ENCODE results near the gene KIAA0040. TPM values are rescaled to one million over a fixed set of nuclear protein-coding genes. Genes with fewer than 3 reads are reported as not detected.
A peak's percentile ranks its signal among the peaks of the same experiment; 100 is the strongest.

Gene KIAA0040
- total and polyA plus RNA-seq, 4 donors: 1.7 to 2.9 (median 2.2) TPM

GRCh38 chr1:175148068-175148467, 44.5 kb downstream of the KIAA0040 start:
- DNase-seq (ENCODE audit: low read depth in 4 of 6, low spot score in 6 of 6): no peak
- peaks cover 19% of the 10 kb centered on the region for H3K4me1 ChIP-seq (ENCODE audit: control insufficient read depth, insufficient read depth, low read length)
- 90% methylated on average over 2 of the region's 7 CpGs for WGBS (ENCODE audit: insufficient coverage)
- H3K9me3 ChIP-seq (ENCODE audit: control insufficient read depth, insufficient read depth, low read length): no peaks in the 10 kb centered on the region
- H3K27me3 ChIP-seq (ENCODE audit: control insufficient read depth, insufficient read depth, low read length): peaks cover 3% of the 10 kb centered on the region
- H3K4me3 ChIP-seq (ENCODE audit: low read depth, low read length): no peak overlapping the region
- no peaks in the 10 kb centered on the region for H3K36me3 ChIP-seq (ENCODE audit: control insufficient read depth, insufficient read depth, low read length)
- H3K27ac ChIP-seq (ENCODE audit: low read depth, low read length): no peak overlapping the region

GRCh38 chr1:175147569-175147968, 45.0 kb downstream of the KIAA0040 start:
- peaks cover 3% of the 10 kb centered on the region for H3K27me3 ChIP-seq (ENCODE audit: control insufficient read depth, insufficient read depth, low read length)
- no peaks in the 10 kb centered on the region for H3K9me3 ChIP-seq (ENCODE audit: control insufficient read depth, insufficient read depth, low read length)
- WGBS (ENCODE audit: insufficient coverage): 86% methylated on average over 1 of the region's 5 CpGs
- no peaks in the 10 kb centered on the region for H3K36me3 ChIP-seq (ENCODE audit: control insufficient read depth, insufficient read depth, low read length)
- H3K27ac ChIP-seq (ENCODE audit: low read depth, low read length): no peak overlapping the region
- H3K4me1 ChIP-seq (ENCODE audit: control insufficient read depth, insufficient read depth, low read length): peaks cover 19% of the 10 kb centered on the region
- no peak for DNase-seq (ENCODE audit: low read depth in 4 of 6, low spot score in 6 of 6)
- H3K4me3 ChIP-seq (ENCODE audit: low read depth, low read length): no peak overlapping the region

- DNase-seq (ENCODE audit: low read depth in 4 of 6, low spot score in 6 of 6): peak in 4 of 6 donors; percentile 39 to 95 (median 74)
- Histone ChIP-seq H3K27ac (ENCODE audit: low read depth, low read length) (no peak overlapping the region), H3K9me3 (ENCODE audit: control insufficient read depth, insufficient read depth, low read length) (no peaks in the 10 kb centered on the region), H3K36me3 (ENCODE audit: control insufficient read depth, insufficient read depth, low read length) (no peaks in the 10 kb centered on the region), H3K27me3 (ENCODE audit: control insufficient read depth, insufficient read depth, low read length) (no peaks in the 10 kb centered on the region), H3K4me1 (ENCODE audit: control insufficient read depth, insufficient read depth, low read length) (peaks cover 21% of the 10 kb centered on the region), H3K4me3 (ENCODE audit: low read depth, low read length) (no peak overlapping the region)
- WGBS (ENCODE audit: insufficient coverage): 17% methylated on average over 14 of the region's 21 CpGs
Observed at GRCh38 chr1:175146529-175147213, 45.9 kb downstream of the KIAA0040 start.

- WGBS (ENCODE audit: insufficient coverage): no CpG with 5 or more reads among the region's 7 CpGs
- Histone ChIP-seq H3K36me3 (ENCODE audit: control insufficient read depth, insufficient read depth, low read length) (no peaks in the 10 kb centered on the region), H3K4me1 (ENCODE audit: control insufficient read depth, insufficient read depth, low read length) (peaks cover 20% of the 10 kb centered on the region), H3K9me3 (ENCODE audit: control insufficient read depth, insufficient read depth, low read length) (no peaks in the 10 kb centered on the region), H3K4me3 (ENCODE audit: low read depth, low read length) (no peak overlapping the region), H3K27ac (ENCODE audit: low read depth, low read length) (no peak overlapping the region), H3K27me3 (ENCODE audit: control insufficient read depth, insufficient read depth, low read length) (no peaks in the 10 kb centered on the region)
- peak in 1 of 6 donors; percentile 95 for DNase-seq (ENCODE audit: low read depth in 4 of 6, low spot score in 6 of 6)
Observed at GRCh38 chr1:175145899-175146528, 46.6 kb downstream of the KIAA0040 start.

- Histone ChIP-seq H3K9me3 (ENCODE audit: control insufficient read depth, insufficient read depth, low read length) (no peaks in the 10 kb centered on the region), H3K27ac (ENCODE audit: low read depth, low read length) (no peak overlapping the region), H3K4me1 (ENCODE audit: control insufficient read depth, insufficient read depth, low read length) (peaks cover 9% of the 10 kb centered on the region)
Observed at GRCh38 chr1:175138579-175138978, 54.0 kb downstream of the KIAA0040 start.

GRCh38 chr1:175137369-175137768, 55.2 kb downstream of the KIAA0040 start:
- no peaks in the 10 kb centered on the region for H3K9me3 ChIP-seq (ENCODE audit: control insufficient read depth, insufficient read depth, low read length)
- no peak for DNase-seq (ENCODE audit: low read depth in 4 of 6, low spot score in 6 of 6)
- WGBS (ENCODE audit: insufficient coverage): no CpG with 5 or more reads among the region's 1 CpG
- no peaks in the 10 kb centered on the region for H3K36me3 ChIP-seq (ENCODE audit: control insufficient read depth, insufficient read depth, low read length)
- H3K4me1 ChIP-seq (ENCODE audit: control insufficient read depth, insufficient read depth, low read length): peaks cover 8% of the 10 kb centered on the region
- no peak overlapping the region for H3K27ac ChIP-seq (ENCODE audit: low read depth, low read length)
- no peak overlapping the region for H3K4me3 ChIP-seq (ENCODE audit: low read depth, low read length)
- H3K27me3 ChIP-seq (ENCODE audit: control insufficient read depth, insufficient read depth, low read length): no peaks in the 10 kb centered on the region

More at GRCh38 chr1:175138579-175138978, 54.0 kb downstream of the KIAA0040 start:
- DNase-seq (ENCODE audit: low read depth in 4 of 6, low spot score in 6 of 6): no peak
- H3K36me3 ChIP-seq (ENCODE audit: control insufficient read depth, insufficient read depth, low read length): no peaks in the 10 kb centered on the region
- H3K27me3 ChIP-seq (ENCODE audit: control insufficient read depth, insufficient read depth, low read length): no peaks in the 10 kb centered on the region
- H3K4me3 ChIP-seq (ENCODE audit: low read depth, low read length): no peak overlapping the region
- 67% methylated on average over 2 of the region's 2 CpGs for WGBS (ENCODE audit: insufficient coverage)

- H3K4me1 ChIP-seq (ENCODE audit: control insufficient read depth, insufficient read depth, low read length): peaks cover 3% of the 10 kb centered on the region
Observed at GRCh38 chr1:175136246-175136645, 56.3 kb downstream of the KIAA0040 start.

GRCh38 chr1:175134500-175134899, 58.1 kb downstream of the KIAA0040 start:
- Histone ChIP-seq H3K27ac (ENCODE audit: low read depth, low read length) (no peak overlapping the region), H3K4me1 (ENCODE audit: control insufficient read depth, insufficient read depth, low read length) (no peaks in the 10 kb centered on the region), H3K4me3 (ENCODE audit: low read depth, low read length) (no peak overlapping the region), H3K27me3 (ENCODE audit: control insufficient read depth, insufficient read depth, low read length) (no peaks in the 10 kb centered on the region), H3K9me3 (ENCODE audit: control insufficient read depth, insufficient read depth, low read length) (no peaks in the 10 kb centered on the region), H3K36me3 (ENCODE audit: control insufficient read depth, insufficient read depth, low read length) (no peaks in the 10 kb centered on the region)
- WGBS (ENCODE audit: insufficient coverage): 100% methylated on average over 1 of the region's 1 CpG
- no peak for DNase-seq (ENCODE audit: low read depth in 4 of 6, low spot score in 6 of 6)

More at GRCh38 chr1:175136246-175136645, 56.3 kb downstream of the KIAA0040 start:
- 80% methylated on average over 2 of the region's 3 CpGs for WGBS (ENCODE audit: insufficient coverage)
- Histone ChIP-seq H3K27me3 (ENCODE audit: control insufficient read depth, insufficient read depth, low read length) (no peaks in the 10 kb centered on the region), H3K9me3 (ENCODE audit: control insufficient read depth, insufficient read depth, low read length) (no peaks in the 10 kb centered on the region), H3K36me3 (ENCODE audit: control insufficient read depth, insufficient read depth, low read length) (no peaks in the 10 kb centered on the region), H3K27ac (ENCODE audit: low read depth, low read length) (no peak overlapping the region), H3K4me3 (ENCODE audit: low read depth, low read length) (no peak overlapping the region)
- no peak for DNase-seq (ENCODE audit: low read depth in 4 of 6, low spot score in 6 of 6)

- Histone ChIP-seq H3K4me1 (ENCODE audit: control insufficient read depth, insufficient read depth, low read length) (no peaks in the 10 kb centered on the region), H3K36me3 (ENCODE audit: control insufficient read depth, insufficient read depth, low read length) (no peaks in the 10 kb centered on the region), H3K9me3 (ENCODE audit: control insufficient read depth, insufficient read depth, low read length) (no peaks in the 10 kb centered on the region), H3K27ac (ENCODE audit: low read depth, low read length) (no peak overlapping the region), H3K4me3 (ENCODE audit: low read depth, low read length) (no peak overlapping the region), H3K27me3 (ENCODE audit: control insufficient read depth, insufficient read depth, low read length) (no peaks in the 10 kb centered on the region)
- no peak for DNase-seq (ENCODE audit: low read depth in 4 of 6, low spot score in 6 of 6)
- WGBS (ENCODE audit: insufficient coverage): no CpG with 5 or more reads among the region's 6 CpGs
Observed at GRCh38 chr1:175133673-175134435, 58.7 kb downstream of the KIAA0040 start.
